Measurements from ENCODE around the gene SPATA2.
A peak's percentile ranks its signal among the peaks of the same experiment; 100 is the strongest.
"Not testable (repeated sequence)": the region's sequence is repeated elsewhere in the genome, so short reads cannot be mapped to it uniquely, and the experiment has no call there.

SPATA2 gene

GRCh38 chr20:49915380-49916145 lies at the start of gene SPATA2:
Gene SPATA2 (minus strand): TSS chr20:49915529. CDS start chr20:49908490, 7,039 bp downstream.
- DNase-seq (ENCODE audit: low read depth): peak; percentile 90

- DNase-seq (ENCODE audit: low read depth): no peak
These were observed 46.1 kb upstream of the SPATA2 start for GRCh38 chr20:49961413-49961812.

DNA sequence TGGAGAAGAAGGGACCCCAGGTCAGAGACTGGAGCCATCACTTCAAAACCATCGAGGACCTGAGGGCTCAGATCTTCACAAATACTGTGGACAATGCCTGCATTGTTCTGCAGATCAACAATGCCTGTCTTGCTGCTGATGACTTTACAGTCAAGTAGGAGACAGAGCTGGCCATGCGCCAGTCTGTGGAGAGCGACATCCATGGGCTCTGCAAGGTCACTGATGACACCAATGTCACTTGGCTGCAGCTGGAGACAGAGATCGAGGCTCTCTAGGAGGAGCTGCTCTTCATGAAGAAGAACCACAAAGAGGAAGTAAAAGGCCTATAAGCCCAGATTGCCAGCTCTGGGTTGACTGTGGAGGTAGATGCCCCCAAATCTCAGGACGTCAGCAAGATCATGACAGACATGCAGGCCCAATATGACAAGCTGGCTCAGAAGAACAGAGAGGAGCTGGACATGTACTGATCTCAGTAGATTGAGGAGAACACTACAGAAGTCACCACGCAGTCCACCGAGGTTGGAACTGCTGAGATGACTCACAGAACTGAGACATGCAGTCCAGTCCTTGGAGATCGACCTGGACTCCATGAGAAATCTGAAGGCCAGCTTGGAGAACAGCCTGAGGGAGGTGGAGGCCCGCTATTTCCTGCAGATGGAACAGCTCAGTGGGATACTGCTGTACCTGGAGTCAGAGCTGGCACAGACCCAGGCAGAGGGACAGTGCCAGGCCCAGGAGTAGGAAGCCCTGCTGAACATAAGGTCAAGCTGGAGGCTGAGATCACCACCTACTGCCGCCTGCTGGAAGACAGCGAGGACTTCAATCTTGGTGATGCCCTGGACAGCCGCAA lies 42.0 kb upstream of the SPATA2 start:
- DNase-seq (ENCODE audit: low read depth): not testable (repeated sequence)

DNA sequence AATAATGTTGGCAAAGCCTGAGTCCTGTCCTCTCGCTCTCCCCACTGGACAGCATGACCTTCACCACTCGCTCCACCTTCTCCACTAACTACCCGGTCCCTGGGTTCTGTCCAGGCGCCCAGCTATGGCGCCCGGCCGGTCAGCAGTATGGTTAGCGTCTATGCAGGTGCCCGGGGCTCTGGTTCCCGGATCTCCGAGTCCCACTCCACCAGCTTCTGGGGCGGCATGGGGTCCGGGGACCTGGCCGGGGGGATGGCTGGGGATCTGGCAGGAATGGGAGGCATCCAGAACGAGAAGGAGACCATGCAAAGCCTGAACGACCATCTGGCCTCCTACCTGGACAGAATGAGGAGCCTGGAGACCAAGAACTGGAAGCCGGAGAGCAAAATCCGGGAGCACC lies 41.4 kb upstream of the SPATA2 start:
- no peak for DNase-seq (ENCODE audit: low read depth)

DNA sequence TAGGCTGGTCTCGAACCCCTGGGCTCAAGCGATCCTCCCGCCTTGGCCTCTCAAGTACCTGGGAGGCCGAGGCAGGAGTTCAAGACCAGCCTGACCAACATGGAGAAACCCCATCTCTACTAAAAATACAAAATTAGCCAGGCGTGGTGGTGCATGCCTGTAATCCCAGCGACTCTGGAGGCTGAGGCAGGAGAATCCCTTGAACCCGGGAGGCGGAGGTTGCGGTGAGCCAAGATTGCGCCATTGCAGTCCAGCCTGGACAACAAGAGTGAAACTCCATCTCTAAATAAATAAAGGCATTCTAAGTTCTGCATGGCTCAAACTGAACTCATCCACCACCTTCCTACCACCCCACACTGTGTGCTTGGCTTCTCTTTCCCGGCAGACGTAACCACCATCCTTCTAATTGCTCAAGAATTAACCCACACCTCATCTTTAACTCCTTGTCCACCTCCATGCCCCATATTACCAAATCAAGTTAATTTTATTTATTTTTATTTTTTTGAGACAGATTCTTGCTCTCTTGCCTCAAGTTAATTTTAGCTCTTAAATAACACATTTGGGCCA lies 40.6 kb upstream of the SPATA2 start:
- DNase-seq (ENCODE audit: low read depth): not testable (repeated sequence)

DNA sequence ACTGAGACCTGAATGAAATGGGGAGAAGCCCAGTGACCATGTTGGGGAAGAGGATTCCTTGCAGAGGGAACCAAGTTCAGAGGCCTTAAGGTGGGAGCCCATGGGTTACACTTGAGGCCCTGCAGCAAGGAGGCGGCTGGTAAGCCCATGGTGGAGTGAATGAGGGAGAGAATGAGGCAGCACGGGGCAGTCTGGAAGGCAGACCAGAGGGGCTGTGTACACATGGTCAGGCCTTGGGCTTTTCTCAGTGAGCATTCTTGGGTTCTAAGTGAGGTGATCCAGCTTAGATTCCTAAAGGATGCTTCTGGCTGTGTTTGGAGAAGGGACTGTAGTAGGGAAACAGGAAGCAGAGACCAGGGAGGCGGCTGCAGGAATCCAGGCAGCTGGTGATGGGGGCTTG lies 39.8 kb upstream of the SPATA2 start:
- no peak for DNase-seq (ENCODE audit: low read depth)

DNA sequence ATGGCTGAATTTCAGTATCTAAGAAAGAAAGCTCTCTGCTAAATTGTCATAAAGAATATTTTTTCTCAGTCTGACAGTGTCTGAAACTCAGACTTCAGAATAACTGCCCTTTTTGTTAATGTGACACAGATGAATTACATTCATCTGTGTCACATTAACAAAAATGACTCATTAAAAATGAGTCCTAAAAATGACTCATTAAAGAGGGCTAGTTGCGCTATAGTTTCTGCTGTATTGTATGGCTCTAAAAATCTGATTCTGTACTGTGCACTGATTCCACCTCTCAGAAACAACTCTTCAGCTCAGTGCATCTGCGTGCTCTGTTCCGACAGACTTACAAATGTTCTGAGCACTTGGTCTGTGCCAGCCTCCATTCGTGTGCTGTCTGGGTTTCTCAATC lies 35.8 kb upstream of the SPATA2 start:
- no peak for DNase-seq (ENCODE audit: low read depth)

- DNase-seq (ENCODE audit: low read depth): no peak
These were observed 33.6 kb upstream of the SPATA2 start for GRCh38 chr20:49948809-49949507.

- no peak for DNase-seq (ENCODE audit: low read depth)
These were observed 32.8 kb upstream of the SPATA2 start for GRCh38 chr20:49948178-49948577.

- DNase-seq (ENCODE audit: low read depth): no peak
These were observed 30.6 kb upstream of the SPATA2 start for GRCh38 chr20:49945701-49946477.

DNA sequence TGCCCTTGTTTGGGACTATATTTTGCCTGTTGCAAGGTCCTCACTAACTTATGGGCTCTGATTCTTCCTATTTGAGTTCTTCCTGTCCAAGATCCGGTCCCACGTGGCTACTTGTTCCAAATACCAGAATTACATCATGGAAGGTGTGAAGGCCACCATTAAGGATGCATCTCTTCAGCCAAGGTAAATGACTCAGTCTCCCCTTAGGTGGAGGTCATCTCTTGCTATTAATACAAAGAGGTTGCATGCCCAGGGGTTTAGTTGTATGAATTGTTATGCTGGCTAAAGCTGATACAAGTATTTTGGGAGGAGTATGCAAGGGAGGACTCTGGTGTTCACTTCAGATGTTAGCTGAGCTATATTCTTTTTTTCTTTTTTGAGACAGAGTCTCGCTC lies 30.0 kb upstream of the SPATA2 start:
- no peak for DNase-seq (ENCODE audit: low read depth)

- no peak for DNase-seq (ENCODE audit: low read depth)
These were observed 27.6 kb upstream of the SPATA2 start for GRCh38 chr20:49942942-49943341.

GRCh38 chr20:49942303-49942702 lies 27.0 kb upstream of the SPATA2 start:
- DNase-seq (ENCODE audit: low read depth): no peak

GRCh38 chr20:49941456-49941855 lies 26.1 kb upstream of the SPATA2 start:
- DNase-seq (ENCODE audit: low read depth): no peak

DNA sequence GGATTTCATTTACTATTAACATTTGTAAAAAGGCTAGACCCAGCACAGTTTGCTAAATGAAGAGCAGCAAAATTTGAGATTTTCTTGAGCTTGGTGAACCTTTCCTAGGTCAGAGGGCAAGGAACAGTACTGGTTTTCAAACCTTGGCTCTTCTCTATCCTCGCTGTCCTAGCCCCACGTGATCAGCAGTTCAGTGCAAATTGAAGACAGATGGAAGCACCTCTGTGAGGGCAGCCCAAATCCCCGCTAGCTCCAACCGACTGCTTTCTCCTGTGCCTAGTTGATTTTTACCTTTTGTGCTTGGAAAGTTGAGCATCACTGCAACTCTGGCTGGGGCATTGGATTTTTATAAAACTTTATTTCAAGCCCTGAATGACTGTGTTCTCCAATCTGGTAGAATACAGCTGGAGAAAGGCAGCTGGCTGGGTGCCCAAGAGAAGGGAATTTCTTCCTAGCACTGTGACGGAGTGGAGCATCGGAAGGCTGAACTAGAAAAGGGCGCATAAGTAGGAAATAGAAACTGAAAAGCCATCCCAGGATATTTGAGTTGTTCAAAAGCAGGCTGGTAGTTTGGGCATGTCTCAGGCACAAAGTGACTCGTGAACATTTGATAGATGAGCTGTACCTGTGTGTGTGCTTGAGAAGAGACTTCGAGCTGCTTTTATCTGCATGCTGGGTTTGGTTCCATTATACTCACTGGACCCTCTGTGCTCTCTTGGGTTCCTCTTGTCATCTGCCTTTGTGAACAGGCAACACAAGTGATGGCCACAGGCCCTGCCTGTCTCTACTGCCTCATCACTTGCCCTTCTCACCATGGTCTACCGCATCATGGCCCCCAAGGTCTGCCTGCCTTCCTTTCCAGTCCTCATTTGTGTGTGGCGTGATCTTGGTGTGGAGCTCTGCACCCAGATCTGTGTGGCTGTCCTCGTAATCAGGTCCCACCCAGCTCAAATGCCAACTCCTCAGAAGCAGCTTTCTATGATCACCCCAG lies 23.1 kb upstream of the SPATA2 start:
- no peak for DNase-seq (ENCODE audit: low read depth)

DNA sequence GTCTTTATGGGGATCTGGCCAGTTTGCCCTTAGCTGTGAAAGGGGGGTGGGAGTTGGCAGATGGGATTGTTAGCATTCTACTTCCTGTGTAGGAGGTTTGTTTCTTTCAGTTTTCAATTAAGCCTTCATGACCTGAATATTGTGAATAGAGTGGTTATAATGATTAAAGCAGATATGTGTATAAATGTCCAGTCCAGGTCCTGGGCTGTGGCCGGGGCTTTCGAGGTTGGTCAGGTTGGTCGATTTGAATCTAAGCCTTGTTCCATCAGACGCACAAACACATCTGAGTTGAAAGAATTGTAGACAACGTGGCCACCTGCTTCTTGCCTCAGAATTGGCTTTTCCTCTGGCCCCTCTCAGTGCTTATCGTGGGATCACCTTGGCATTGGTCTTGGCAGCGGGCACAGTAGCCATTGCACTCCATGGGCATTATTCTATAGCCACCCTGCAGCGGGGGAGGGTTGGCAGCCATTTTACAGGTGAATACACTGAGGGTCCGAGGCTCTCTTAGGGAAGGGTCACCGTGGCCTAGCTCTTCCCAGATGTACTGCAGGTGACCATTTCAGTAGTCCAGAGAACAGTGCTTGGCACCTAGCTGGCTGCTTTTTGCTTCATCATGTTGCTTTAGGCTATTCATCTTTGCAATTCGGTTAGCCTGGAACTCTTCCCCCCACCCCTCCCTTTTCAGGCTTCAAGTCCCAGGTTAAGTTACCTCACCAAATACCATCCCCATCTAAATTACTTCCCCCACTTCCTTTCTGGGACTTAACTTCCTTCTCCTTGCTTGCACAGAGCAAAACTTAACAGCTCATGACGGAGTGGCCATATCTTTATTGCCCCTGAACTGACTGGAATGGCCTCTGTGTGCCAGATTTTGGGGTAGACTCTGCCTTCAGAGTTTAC lies 21.9 kb upstream of the SPATA2 start:
- DNase-seq (ENCODE audit: low read depth): no peak

DNA sequence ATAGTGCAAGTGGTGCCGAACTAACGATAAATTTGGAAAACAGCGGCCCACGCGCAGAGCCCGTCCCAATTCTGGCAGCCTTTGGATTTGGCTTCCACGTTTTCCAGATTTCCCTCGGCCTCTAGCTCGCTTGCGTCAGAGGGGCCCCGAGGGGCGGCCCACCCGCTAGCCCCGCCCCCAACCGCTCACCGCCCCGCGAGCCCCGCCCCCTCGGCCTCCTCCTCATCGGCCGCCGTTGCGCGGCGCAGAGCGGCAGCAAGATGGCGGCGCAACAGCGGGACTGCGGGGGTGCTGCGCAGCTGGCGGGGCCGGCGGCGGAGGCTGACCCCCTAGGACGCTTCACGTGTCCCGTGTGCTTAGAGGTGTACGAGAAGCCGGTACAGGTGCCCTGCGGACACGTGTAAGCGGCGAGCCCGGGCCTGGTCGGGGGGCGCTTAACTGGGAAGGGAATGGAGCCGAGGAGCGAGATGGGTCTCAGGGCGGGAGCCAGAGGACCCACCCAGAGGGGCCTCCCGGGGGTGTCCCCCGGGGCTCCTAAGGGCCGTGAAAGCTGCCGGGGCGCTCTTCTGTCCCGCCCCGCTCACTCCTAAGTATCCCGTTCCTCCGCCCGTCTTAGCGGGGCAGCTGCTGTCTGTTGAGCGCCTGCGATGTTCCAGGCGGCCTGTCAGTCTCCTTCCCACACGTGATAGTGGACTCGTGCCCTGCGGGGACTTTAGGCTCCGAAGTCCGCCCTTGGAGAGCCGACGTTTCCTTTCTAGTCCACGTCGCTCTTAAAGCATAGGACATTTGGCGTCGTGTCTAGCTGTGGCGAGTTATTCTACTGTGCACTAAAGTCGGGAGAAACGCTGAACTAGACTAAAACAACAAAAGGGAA lies 21.1 kb upstream of the SPATA2 start, which contains the start of gene RNF114:
TSS of gene RNF114 (plus strand) at position 245 of the 874 bp plus-strand sequence. CDS start at position 261, 16 bp downstream.
- peak; percentile 83 for DNase-seq (ENCODE audit: low read depth)

DNA sequence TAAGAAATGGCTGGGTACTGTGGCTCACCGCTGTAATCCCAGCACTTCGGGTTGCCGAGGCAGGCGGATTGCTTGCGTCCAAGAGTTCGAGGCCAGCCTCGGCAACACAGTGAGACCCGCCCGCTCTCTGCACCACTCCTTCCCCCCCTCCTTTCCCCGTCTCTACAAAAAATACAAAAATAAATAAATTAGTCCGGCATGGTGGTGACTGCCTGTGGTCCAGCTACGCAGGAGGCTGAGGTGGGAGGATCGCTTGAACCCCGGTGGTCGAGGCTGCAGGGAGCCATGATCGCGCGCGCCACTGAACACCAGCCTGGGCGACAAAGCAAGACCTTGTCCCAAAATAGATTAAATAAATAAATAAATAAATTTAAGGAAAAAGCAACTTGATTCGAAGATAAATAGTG lies 20.4 kb upstream of the SPATA2 start:
- no peak for DNase-seq (ENCODE audit: low read depth)
